Endothelial cell of umbilical vein (primary cell): ENCODE measurements around the gene GATAD2A.

Experiments
- FOS ChIP-seq: IDR thresholded peaks from 2 replicates; pipeline ENCODE4 v1.6.1; 2011; ENCODE audit warnings: mild to moderate bottlenecking, low read length, moderate library complexity, borderline replicate concordance; ENCODE audit not compliant: insufficient read depth
- JUN ChIP-seq: IDR thresholded peaks from 2 replicates; pipeline ENCODE4 v1.6.1; 2011; ENCODE audit warnings: borderline replicate concordance, low read depth; ENCODE audit not compliant: insufficient read length, insufficient read depth
- POLR2A ChIP-seq: IDR thresholded peaks from 2 replicates; pipeline ENCODE4 v1.6.1; 2012; ENCODE audit warnings: low read depth, mild to moderate bottlenecking, control low read depth, low read length
- POLR2AphosphoS5 ChIP-seq: IDR thresholded peaks from 2 replicates; pipeline ENCODE4 v1.6.1; 2012; ENCODE audit warnings: low read depth, mild to moderate bottlenecking, control low read depth, low read length, moderate library complexity; ENCODE audit not compliant: insufficient read depth
- TF ChIP-seq, protein P1 (sequence below), 2 donors: IDR thresholded peaks; 1 replicate in 1 of 2; 2 replicates in 1 of 2; pipeline ENCODE4 v1.5.1; 2011; ENCODE audit warnings: low read length in 2 of 2, mild to moderate bottlenecking in 2 of 2, moderate library complexity in 2 of 2, control low read depth in 1 of 2, inconsistent platforms in 1 of 2, low read depth in 1 of 2; ENCODE audit not compliant: insufficient read depth in 1 of 2; ENCODE audit errors: extremely low read depth in 1 of 2

GRCh38 chr19:19530423-19530804 is 124.9 kb downstream of the GATAD2A start:
- TF ChIP-seq, protein P1, sequence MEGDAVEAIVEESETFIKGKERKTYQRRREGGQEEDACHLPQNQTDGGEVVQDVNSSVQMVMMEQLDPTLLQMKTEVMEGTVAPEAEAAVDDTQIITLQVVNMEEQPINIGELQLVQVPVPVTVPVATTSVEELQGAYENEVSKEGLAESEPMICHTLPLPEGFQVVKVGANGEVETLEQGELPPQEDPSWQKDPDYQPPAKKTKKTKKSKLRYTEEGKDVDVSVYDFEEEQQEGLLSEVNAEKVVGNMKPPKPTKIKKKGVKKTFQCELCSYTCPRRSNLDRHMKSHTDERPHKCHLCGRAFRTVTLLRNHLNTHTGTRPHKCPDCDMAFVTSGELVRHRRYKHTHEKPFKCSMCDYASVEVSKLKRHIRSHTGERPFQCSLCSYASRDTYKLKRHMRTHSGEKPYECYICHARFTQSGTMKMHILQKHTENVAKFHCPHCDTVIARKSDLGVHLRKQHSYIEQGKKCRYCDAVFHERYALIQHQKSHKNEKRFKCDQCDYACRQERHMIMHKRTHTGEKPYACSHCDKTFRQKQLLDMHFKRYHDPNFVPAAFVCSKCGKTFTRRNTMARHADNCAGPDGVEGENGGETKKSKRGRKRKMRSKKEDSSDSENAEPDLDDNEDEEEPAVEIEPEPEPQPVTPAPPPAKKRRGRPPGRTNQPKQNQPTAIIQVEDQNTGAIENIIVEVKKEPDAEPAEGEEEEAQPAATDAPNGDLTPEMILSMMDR (IDR thresholded peaks at IDR 0.05; ENCODE audit: extremely low read depth in 1 of 2, insufficient read depth in 1 of 2, low read depth in 1 of 2, low read length in 2 of 2): no peak
- no peak for TF ChIP-seq JUN
- no peak for TF ChIP-seq FOS
- TF ChIP-seq POLR2AphosphoS5: no peak
- no peak for TF ChIP-seq POLR2A
